ENCODE measurements around the gene TBCC.
A peak's percentile ranks its signal among the peaks of the same experiment; 100 is the strongest.

TBCC gene

GRCh38 chr6:42786525-42786985 is 40.7 kb upstream of the TBCC start:
- H3K27ac ChIP-seq, result 0 out of 2 replicates have a peak overlapping the region, but pooled peaks have one; percentile 9
- no peak for TF ChIP-seq ZFX (IDR thresholded peaks at IDR 0.05; ENCODE audit: borderline replicate concordance)
- TF ChIP-seq, protein P1, sequence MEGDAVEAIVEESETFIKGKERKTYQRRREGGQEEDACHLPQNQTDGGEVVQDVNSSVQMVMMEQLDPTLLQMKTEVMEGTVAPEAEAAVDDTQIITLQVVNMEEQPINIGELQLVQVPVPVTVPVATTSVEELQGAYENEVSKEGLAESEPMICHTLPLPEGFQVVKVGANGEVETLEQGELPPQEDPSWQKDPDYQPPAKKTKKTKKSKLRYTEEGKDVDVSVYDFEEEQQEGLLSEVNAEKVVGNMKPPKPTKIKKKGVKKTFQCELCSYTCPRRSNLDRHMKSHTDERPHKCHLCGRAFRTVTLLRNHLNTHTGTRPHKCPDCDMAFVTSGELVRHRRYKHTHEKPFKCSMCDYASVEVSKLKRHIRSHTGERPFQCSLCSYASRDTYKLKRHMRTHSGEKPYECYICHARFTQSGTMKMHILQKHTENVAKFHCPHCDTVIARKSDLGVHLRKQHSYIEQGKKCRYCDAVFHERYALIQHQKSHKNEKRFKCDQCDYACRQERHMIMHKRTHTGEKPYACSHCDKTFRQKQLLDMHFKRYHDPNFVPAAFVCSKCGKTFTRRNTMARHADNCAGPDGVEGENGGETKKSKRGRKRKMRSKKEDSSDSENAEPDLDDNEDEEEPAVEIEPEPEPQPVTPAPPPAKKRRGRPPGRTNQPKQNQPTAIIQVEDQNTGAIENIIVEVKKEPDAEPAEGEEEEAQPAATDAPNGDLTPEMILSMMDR (IDR thresholded peaks at IDR 0.05), result no peak

DNA sequence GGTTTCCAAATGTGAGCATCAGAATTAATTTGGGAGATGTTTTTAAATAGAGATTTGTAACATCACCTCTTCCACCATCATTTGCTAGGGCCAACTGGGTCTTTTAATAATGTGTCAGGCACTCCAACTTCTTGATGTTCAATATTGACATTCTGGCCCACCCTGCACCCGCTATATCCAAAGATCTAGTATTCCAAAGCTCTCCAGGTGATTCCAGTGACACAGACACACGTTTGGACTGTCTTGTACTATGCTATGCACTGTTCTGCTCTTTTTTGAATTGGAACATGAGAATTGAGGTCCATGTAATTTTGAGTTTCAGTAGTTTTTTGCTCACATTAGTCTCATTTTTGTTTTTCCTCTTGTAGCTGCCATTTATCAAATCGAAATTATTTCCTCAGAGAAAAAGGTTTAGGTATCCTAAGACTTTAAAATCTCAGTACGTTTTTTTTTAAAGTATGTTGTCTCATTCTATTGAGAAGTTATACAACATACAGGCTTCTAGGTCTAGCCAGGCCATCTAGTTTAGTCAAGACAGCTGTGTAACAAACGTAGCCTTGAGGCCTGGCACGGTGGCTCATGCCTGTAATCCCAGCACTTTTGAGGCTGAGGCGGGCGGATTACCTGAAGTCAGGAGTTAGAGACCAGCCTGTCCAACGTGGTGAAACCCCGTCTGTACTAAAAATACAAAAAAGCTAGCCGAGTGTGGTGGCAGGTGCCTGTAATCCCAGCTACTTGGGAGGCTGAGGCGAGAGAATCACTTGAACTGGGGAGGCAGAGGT is 39.0 kb upstream of the TBCC start:
- peak overlapping the region; percentile 99 for H3K27ac ChIP-seq
- TF ChIP-seq, protein P1 (IDR thresholded peaks at IDR 0.05), result no peak
- TF ChIP-seq ZFX (IDR thresholded peaks at IDR 0.05; ENCODE audit: borderline replicate concordance), result no peak

DNA sequence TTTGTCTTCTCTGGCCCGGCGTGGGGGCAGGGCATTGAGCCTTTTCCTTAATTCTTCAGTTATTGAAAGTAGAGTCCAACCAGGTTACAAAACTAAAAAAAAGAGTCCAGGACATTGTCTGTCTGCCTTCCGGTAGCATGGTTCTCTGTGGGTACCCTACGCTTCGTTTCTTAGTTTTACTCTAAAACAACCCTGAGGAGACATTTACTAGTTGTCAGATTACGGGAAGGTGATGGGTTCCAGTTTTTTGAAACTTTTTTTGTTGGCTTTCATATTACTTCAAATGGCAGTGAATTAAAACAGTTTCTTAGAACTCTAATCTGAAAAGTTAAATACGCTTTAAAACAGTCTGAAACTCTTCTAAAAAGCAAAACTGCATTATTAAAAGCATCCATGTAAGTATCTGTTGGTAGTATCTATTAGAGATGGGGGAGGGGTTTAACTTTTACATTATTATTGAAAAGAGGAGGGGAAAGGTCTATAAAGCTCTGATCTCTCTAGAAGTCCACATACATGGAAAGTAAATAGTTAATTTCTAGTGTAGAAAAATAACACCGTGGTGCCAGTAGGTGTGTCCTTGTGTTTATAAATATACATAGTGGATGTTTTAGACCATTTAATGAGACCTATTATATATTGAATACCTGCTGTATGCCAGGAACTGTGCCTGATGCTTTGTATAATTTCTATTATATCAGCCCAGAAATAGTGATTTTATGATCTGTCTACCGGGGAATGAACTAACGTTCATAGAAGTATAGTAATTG is 38.2 kb upstream of the TBCC start:
- TF ChIP-seq, protein P1 (IDR thresholded peaks at IDR 0.05), result no peak
- no peak for TF ChIP-seq ZFX (IDR thresholded peaks at IDR 0.05; ENCODE audit: borderline replicate concordance)
- peak overlapping the region; percentile 99 for H3K27ac ChIP-seq

- TF ChIP-seq, protein P1 (IDR thresholded peaks at IDR 0.05), result no peak
- TF ChIP-seq ZFX (IDR thresholded peaks at IDR 0.05; ENCODE audit: borderline replicate concordance), result no peak
- peak overlapping the region; percentile 99 for H3K27ac ChIP-seq
These were observed 37.4 kb upstream of the TBCC start for GRCh38 chr6:42783177-42783875.

- TF ChIP-seq, protein P1 (IDR thresholded peaks at IDR 0.05), result no peak
- TF ChIP-seq ZFX (IDR thresholded peaks at IDR 0.05; ENCODE audit: borderline replicate concordance), result no peak
- peak overlapping the region; percentile 99 for H3K27ac ChIP-seq
These were observed 36.8 kb upstream of the TBCC start for GRCh38 chr6:42782689-42783176.

DNA sequence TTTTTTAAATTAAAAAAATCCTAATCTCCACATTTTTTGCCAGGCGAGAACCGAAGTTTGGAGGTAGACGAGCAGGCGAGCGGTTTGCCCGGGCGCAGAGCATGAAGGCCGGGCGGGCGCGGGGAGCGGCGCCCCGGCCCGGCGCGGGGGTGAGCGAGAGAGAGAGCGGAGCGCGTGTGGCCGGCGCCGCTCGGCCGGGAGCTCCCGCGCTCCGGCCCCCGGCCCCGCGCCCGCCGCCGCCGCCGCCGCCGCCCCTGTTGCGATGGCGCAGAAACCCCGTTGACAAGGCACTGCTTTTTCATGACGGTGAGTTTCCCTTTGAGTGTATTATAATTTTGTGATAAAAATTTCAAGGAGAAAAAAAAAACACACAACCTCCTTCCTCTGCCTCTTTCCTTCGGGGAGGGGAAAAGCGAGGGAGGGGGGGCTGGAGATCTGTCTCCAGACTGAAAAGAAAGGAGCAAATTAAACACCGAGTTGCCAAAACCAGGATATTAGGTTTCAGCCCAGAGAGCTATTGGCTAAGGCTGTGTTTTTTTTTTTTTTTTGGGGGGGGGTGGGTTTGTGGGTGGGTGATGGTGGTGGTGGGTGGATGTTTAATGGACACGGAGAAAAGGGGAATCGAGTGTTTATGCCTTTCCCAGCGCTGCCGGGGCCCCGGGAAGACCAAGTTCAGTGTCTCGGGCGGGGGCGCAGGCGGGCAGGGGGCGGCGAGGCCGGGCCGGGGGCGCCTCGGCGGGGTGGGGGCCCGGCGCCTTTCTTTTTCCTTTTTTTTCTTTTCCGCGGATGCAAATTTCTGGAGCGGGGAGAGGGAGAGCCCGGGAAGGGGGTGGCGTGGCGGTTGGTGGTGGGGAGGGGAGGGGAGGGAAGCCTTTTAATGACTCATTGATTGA is 36.1 kb upstream of the TBCC start, which contains the start of gene BICRAL:
BICRAL (plus strand) TSS at position 257 of the 893 bp plus-strand sequence. CDS start 39,971 bp downstream, outside the sequence.
- TF ChIP-seq ZFX (IDR thresholded peaks at IDR 0.05; ENCODE audit: borderline replicate concordance), result no peak
- peak within 1 kb of the TSS; percentile 99 for H3K27ac ChIP-seq

Data from 22Rv1 (cell line).